ENCODE measurements around the gene TNK2. TPM values are rescaled to one million over a fixed set of nuclear protein-coding genes. Genes with fewer than 3 reads are reported as not detected.
"Not testable (repeated sequence)": the region's sequence is repeated elsewhere in the genome, so short reads cannot be mapped to it uniquely, and the experiment has no call there.

The TNK2 gene
- total and polyA plus RNA-seq, 9 donors, result 25.6 to 135 (median 103) TPM

GRCh38 chr3:195909644-195910498 lies 1.5 kb upstream of the TNK2 start:
- H3K9me3 ChIP-seq (replicated peaks; ENCODE audit: control insufficient read depth, low read depth, low read length), result no peaks in the 10 kb centered on the region
- DNase-seq, result peak; percentile 93
- peak overlapping the region; percentile 58 for H3K4me3 ChIP-seq (ENCODE audit: low read length)
- H3K36me3 ChIP-seq (ENCODE audit: control insufficient read depth, insufficient read depth, low read length), result no peaks in the 10 kb centered on the region
- peaks cover 35% of the 10 kb centered on the region for H3K4me1 ChIP-seq (ENCODE audit: control insufficient read depth, insufficient read depth, low read length)
- 16% methylated on average over 26 of the region's 68 CpGs for WGBS (ENCODE audit: insufficient coverage)
- peak overlapping the region; percentile 64 for H3K27ac ChIP-seq (ENCODE audit: low read length)
- peaks cover 2% of the 10 kb centered on the region for H3K27me3 ChIP-seq (ENCODE audit: control insufficient read depth, insufficient read depth, low read length)

DNA sequence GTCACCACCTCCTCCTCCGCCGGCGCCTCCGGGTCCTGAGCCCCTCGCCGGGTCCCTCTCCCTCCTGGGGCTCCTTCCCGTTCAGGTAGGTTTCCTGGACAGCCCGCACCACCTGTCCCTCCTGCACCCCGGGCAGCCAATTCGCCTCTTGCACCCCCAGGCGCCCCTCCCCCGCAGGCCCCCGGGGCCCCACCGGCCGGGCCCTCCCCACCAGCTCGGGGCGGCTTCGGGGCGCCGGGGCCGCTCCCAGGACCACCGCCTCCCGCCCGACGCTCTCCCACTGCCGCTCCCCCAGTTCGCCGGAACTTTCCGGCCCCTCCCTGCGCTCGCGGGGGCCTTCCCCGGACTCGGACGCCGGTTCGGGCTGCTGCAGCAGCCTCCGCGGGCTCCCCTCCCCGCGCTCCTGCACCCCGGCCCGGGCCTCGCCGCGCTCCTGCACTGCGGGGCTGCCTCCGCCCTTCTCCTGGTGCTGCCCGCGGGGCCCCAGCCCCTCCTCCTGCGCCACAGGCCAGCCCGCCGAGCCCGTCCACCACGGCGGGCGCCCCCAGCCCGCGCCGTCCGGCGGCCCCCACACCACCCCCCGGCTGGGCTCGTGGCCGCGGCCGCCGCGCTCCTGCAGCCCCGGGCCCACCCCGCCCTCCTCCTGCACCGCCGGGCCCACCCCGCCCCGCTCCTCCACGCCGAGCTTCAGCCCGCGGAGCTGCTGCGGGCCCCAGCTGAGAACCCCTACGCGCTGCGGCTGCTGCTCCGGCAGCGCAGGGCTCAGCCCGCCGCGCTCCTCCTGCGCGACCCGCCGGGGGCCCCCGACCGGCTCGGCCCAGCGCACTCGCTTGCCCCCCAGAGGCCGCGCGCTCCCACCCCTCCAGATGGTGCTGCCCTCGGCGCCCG lies 587 bp upstream of the TNK2 start:
- peak overlapping the region; percentile 51 for H3K4me3 ChIP-seq (ENCODE audit: low read length)
- peaks cover 31% of the 10 kb centered on the region for H3K4me1 ChIP-seq (ENCODE audit: control insufficient read depth, insufficient read depth, low read length)
- peaks cover 2% of the 10 kb centered on the region for H3K27me3 ChIP-seq (ENCODE audit: control insufficient read depth, insufficient read depth, low read length)
- H3K27ac ChIP-seq (ENCODE audit: low read length), result peak overlapping the region; percentile 84
- under 1% methylated on average over 94 of the region's 103 CpGs for WGBS (ENCODE audit: insufficient coverage)
- no peaks in the 10 kb centered on the region for H3K36me3 ChIP-seq (ENCODE audit: control insufficient read depth, insufficient read depth, low read length)
- no peaks in the 10 kb centered on the region for H3K9me3 ChIP-seq (replicated peaks; ENCODE audit: control insufficient read depth, low read depth, low read length)
- DNase-seq, result peak; percentile 31

DNA sequence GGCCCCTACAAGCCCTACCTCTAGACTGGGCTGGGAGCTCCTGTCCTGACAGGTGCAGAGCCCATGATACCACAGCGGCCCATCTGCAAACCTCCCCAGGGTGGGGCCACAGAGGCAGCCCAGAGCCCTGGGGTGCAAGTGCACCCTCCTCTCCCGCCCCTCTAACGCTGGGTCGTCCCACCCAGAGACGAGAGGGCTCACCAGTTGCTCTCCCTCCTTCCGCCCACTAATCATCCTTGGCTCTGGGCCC lies 742 bp downstream of the TNK2 start:
- peaks cover 31% of the 10 kb centered on the region for H3K4me1 ChIP-seq (ENCODE audit: control insufficient read depth, insufficient read depth, low read length)

DNA sequence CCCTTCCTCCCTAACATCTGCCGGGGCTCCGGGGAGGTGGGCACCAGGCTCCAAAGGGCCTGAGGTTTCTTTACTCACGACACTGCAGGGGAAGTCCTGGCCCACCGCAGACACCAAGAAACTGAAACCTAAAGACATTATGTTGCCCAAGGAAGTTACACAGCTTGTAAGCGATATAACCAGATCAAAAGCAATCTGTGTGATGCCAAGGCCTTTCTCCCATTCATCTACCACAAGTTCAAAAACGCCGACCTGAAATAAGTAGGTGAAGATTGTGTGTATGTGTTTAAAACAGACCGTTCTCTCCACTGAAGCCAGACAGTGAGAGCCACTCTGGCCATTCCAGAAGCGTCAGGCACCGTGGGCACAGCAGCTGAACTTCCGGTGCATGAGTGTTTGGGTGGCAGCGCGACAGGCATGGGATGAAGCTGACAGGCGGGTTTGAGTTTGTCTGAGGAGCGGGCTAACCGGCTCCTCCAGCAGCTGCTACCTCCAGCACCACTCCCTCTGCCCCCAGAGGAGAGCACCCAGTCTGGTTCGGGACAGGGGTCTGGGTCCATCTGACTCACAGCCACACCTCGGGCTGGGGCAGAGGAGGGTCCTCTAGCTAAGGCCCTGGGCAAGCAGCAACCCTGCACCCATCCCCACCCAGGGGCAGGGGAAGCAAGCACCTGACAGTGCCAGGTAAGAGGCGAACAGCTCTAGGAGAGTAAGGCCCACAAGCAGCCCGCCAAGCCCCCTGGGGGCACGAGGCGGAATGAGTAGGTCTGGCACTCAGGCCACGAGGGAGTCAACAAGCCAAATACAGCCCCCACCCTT lies 1.3 kb downstream of the TNK2 start:
- Histone ChIP-seq H3K36me3 (ENCODE audit: control insufficient read depth, insufficient read depth, low read length) (no peaks in the 10 kb centered on the region), H3K27me3 (ENCODE audit: control insufficient read depth, insufficient read depth, low read length) (peaks cover 2% of the 10 kb centered on the region), H3K4me1 (ENCODE audit: control insufficient read depth, insufficient read depth, low read length) (peaks cover 32% of the 10 kb centered on the region), H3K9me3 (replicated peaks; ENCODE audit: control insufficient read depth, low read depth, low read length) (no peaks in the 10 kb centered on the region), H3K27ac (ENCODE audit: low read length) (peak overlapping the region; percentile 84), H3K4me3 (ENCODE audit: low read length) (peak overlapping the region; percentile 51)
- WGBS (ENCODE audit: insufficient coverage), result 39% methylated on average over 11 of the region's 23 CpGs
- DNase-seq, result no peak

More for the DNA sequence above, 742 bp downstream of the TNK2 start:
- H3K4me3 ChIP-seq (ENCODE audit: low read length), result peak overlapping the region; percentile 51
- no peak for DNase-seq
- WGBS (ENCODE audit: insufficient coverage), result 21% methylated on average over 2 of the region's 6 CpGs
- no peaks in the 10 kb centered on the region for H3K36me3 ChIP-seq (ENCODE audit: control insufficient read depth, insufficient read depth, low read length)
- H3K27ac ChIP-seq (ENCODE audit: low read length), result peak overlapping the region; percentile 84
- H3K9me3 ChIP-seq (replicated peaks; ENCODE audit: control insufficient read depth, low read depth, low read length), result no peaks in the 10 kb centered on the region
- peaks cover 2% of the 10 kb centered on the region for H3K27me3 ChIP-seq (ENCODE audit: control insufficient read depth, insufficient read depth, low read length)

- Histone ChIP-seq H3K4me1 (ENCODE audit: control insufficient read depth, insufficient read depth, low read length) (peaks cover 41% of the 10 kb centered on the region), H3K4me3 (ENCODE audit: low read length) (peak overlapping the region; percentile 51), H3K27me3 (ENCODE audit: control insufficient read depth, insufficient read depth, low read length) (peaks cover 2% of the 10 kb centered on the region), H3K9me3 (replicated peaks; ENCODE audit: control insufficient read depth, low read depth, low read length) (no peaks in the 10 kb centered on the region), H3K36me3 (ENCODE audit: control insufficient read depth, insufficient read depth, low read length) (no peaks in the 10 kb centered on the region), H3K27ac (ENCODE audit: low read length) (peak overlapping the region; percentile 84)
- WGBS (ENCODE audit: insufficient coverage), result 62% methylated on average over 5 of the region's 17 CpGs
- DNase-seq, result no peak
These were observed 2.1 kb downstream of the TNK2 start for GRCh38 chr3:195905970-195906864.

DNA sequence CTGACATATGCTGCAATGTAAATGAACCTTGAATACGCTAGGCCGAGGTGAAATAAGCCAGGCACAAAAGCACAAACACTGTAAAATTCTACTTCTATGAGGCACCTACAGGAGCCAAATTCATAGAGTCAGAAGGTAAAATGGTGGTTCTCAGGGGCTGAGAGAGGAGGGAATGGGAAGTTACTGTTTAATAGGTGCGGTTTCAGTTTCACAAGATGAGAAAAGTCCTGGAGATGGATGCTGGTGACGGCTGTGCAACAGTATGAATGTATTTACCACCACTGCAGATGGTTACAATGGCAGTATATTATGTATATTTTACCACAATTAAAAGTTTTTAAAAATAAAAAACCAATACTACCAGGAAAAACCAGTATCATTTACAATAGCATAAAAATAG lies 4.0 kb downstream of the TNK2 start:
- H3K36me3 ChIP-seq (ENCODE audit: control insufficient read depth, insufficient read depth, low read length), result peaks cover 6% of the 10 kb centered on the region
- no peak for DNase-seq
- no CpG with 5 or more reads among the region's 4 CpGs for WGBS (ENCODE audit: insufficient coverage)
- H3K27me3 ChIP-seq (ENCODE audit: control insufficient read depth, insufficient read depth, low read length), result peaks cover 2% of the 10 kb centered on the region
- H3K4me1 ChIP-seq (ENCODE audit: control insufficient read depth, insufficient read depth, low read length), result peaks cover 50% of the 10 kb centered on the region
- H3K4me3 ChIP-seq (ENCODE audit: low read length), result no peak overlapping the region
- no peak overlapping the region for H3K27ac ChIP-seq (ENCODE audit: low read length)
- H3K9me3 ChIP-seq (replicated peaks; ENCODE audit: control insufficient read depth, low read depth, low read length), result no peaks in the 10 kb centered on the region

- H3K9me3 ChIP-seq (replicated peaks; ENCODE audit: control insufficient read depth, low read depth, low read length), result no peaks in the 10 kb centered on the region
- no peak for DNase-seq
- H3K36me3 ChIP-seq (ENCODE audit: control insufficient read depth, insufficient read depth, low read length), result peaks cover 6% of the 10 kb centered on the region
- H3K4me3 ChIP-seq (ENCODE audit: low read length), result no peak overlapping the region
- peaks cover 50% of the 10 kb centered on the region for H3K4me1 ChIP-seq (ENCODE audit: control insufficient read depth, insufficient read depth, low read length)
- H3K27me3 ChIP-seq (ENCODE audit: control insufficient read depth, insufficient read depth, low read length), result peaks cover 2% of the 10 kb centered on the region
- no peak overlapping the region for H3K27ac ChIP-seq (ENCODE audit: low read length)
- 70% methylated on average over 2 of the region's 6 CpGs for WGBS (ENCODE audit: insufficient coverage)
These were observed 4.4 kb downstream of the TNK2 start for GRCh38 chr3:195903950-195904290.

DNA sequence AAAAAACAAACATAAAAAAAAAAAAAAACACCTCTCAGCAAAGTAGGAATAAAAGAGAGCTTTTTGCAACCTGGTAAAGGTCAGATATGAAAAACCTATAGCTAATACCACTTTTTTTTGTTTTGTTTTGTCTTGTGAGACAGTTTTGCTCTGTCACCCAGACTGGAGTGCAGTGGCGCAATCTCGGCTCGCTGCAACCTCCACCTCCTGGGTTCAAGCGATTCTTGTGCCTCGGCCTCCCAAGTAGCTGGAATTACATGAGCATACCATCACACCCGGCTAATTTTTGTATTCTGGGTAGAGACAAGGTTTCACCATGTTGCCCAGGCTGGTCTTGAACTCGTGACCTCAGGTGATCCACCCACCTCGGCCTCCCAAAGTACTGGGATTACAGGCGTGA lies 5.7 kb downstream of the TNK2 start:
- not testable (repeated sequence) for DNase-seq; H3K27ac ChIP-seq (ENCODE audit: low read length); H3K36me3 ChIP-seq (ENCODE audit: control insufficient read depth, insufficient read depth, low read length); H3K9me3 ChIP-seq (replicated peaks; ENCODE audit: control insufficient read depth, low read depth, low read length); H3K27me3 ChIP-seq (ENCODE audit: control insufficient read depth, insufficient read depth, low read length); H3K4me3 ChIP-seq (ENCODE audit: low read length)
- 96% methylated on average over 8 of the region's 9 CpGs for WGBS (ENCODE audit: insufficient coverage)
- peaks cover 49% of the 10 kb centered on the region for H3K4me1 ChIP-seq (ENCODE audit: control insufficient read depth, insufficient read depth, low read length)

GRCh38 chr3:195901836-195902585 lies 6.3 kb downstream of the TNK2 start:
- 59% methylated on average over 7 of the region's 16 CpGs for WGBS (ENCODE audit: insufficient coverage)
- not testable (repeated sequence) for DNase-seq; H3K36me3 ChIP-seq (ENCODE audit: control insufficient read depth, insufficient read depth, low read length); H3K9me3 ChIP-seq (replicated peaks; ENCODE audit: control insufficient read depth, low read depth, low read length); H3K27me3 ChIP-seq (ENCODE audit: control insufficient read depth, insufficient read depth, low read length); H3K4me3 ChIP-seq (ENCODE audit: low read length)
- Histone ChIP-seq H3K4me1 (ENCODE audit: control insufficient read depth, insufficient read depth, low read length) (peaks cover 48% of the 10 kb centered on the region), H3K27ac (ENCODE audit: low read length) (peak overlapping the region; percentile 5)
